ENCODE results near the gene RPTOR. TPM values are rescaled to one million over a fixed set of nuclear protein-coding genes. Genes with fewer than 3 reads are reported as not detected.

The RPTOR gene
- total and polyA plus RNA-seq, 10 of the 15 experiments (the other 5 are each of a cell fraction or from before 2014, with no cell fraction given) = 0.18 to 32.1 (median 7.8) TPM

DNA sequence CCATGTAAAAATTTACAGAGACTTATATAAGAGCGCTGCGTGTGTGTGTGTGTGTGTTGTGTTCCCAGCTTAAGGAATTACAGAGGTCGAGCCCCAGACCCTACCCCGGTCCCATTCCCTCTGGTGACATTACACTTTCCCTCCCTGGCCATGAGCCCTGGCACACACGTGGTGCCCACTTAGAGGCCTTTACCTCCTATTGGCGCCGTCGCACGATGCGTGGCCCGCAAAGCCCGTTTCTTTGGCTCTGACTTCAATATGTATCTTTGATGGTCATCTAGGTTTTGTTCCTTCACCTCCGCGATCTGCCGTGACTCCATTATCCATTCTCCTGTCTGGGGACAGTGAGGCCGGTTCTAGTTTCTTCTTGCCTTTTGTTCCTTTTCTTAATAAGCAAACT, 350.1 kb downstream of the RPTOR start (continued):
- TF ChIP-seq RELB (IDR thresholded peaks at IDR 0.05; ENCODE audit: low read depth) = no peak

DNA sequence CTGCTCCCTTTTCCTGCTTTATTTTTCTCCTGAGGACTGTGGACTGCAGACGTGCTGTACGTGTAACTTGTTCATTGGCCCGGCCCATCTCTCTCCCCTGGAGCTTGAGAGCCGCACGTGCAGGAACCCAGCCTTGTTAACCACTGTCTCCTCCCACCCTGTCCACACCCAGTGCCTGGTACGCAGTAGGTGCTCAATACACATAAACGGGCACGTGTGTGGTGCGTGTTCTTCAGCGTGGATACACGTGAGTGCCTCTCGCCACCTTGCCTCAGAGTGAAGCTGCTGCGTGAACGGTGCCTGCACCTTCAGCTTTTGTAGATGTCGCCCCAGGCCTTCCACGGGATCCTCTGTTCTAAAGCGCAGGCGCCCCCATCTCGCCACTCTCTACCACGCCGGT, 350.7 kb downstream of the RPTOR start:
- Histone ChIP-seq H3K36me3 (ENCODE audit: control insufficient read depth in 2 of 2, insufficient read depth in 2 of 2, low read length in 1 of 2) (peaks cover 16 to 22% of the 10 kb centered on the region in 2 experiments), H2AFZ (ENCODE audit: control insufficient read depth, low read depth, low read length) (no peak overlapping the region), H3K9ac (ENCODE audit: control insufficient read depth, insufficient read depth, low read length) (no peak overlapping the region), H4K20me1 (ENCODE audit: control insufficient read depth, insufficient read depth) (no peaks in the 10 kb centered on the region), H3K4me2 (ENCODE audit: control insufficient read depth, insufficient read depth) (no peak overlapping the region), H3K9me3 (replicated peaks; ENCODE audit: control insufficient read depth, insufficient read depth, low read length) (no peaks in the 10 kb centered on the region), H3K27me3 (replicated peaks in 1 of 2; ENCODE audit: control insufficient read depth in 2 of 2, insufficient read depth in 2 of 2, low read length in 1 of 2) (no peaks in the 10 kb centered on the region), H3K4me3 (no peak overlapping the region), H3K4me1 (ENCODE audit: control insufficient read depth, insufficient read depth, low read length) (peaks cover 33% of the 10 kb centered on the region), H3K79me2 (ENCODE audit: control insufficient read depth, insufficient read depth, low read length) (no peaks in the 10 kb centered on the region), H3K27ac (ENCODE audit: control insufficient read depth, insufficient read depth) (no peak overlapping the region)
- POLR2A ChIA-PET = no interaction called here
- intact Hi-C loops (cut with micrococcal nuclease; ENCODE audit: unreplicated experiment) (no loop called here), in situ Hi-C loops (cut with MboI) (no loop called here)
- no peak for DNase-seq (ENCODE audit: low read depth, low spot score)
- WGBS (ENCODE audit: insufficient coverage, insufficient replicate concordance, low lambda C conversion rate, missing lambda C conversion rate) = 86% methylated on average over 21 of the region's 21 CpGs
- CTCF ChIA-PET = interaction anchor here (0.7 kb wide), 1 partner anchor 320 kb away, joined by 3 read pairs; no protein-coding TSS in a partner anchor
- SMC1A ChIA-PET (ENCODE audit: uncharacterized antibody, unreplicated experiment) = no interaction called here
- RAD21 ChIA-PET (ENCODE audit: unreplicated experiment) = no interaction called here
- FAIRE-seq = no peak
- BruUV-seq (replicated peaks) = no TSS peak
- TF ChIP-seq PAX5 (IDR thresholded peaks at IDR 0.05; ENCODE audit: borderline replicate concordance, low read depth, low read length) (no peak), POLR2A (IDR thresholded peaks at IDR 0.05; ENCODE audit: low read depth, low read length) (no peak), CREB1 (IDR thresholded peaks at IDR 0.05; ENCODE audit: low read depth) (no peak), ZNF384 (IDR thresholded peaks at IDR 0.05; ENCODE audit: borderline replicate concordance, low read depth, low read length) (no peak), TBL1XR1 (IDR thresholded peaks at IDR 0.05; ENCODE audit: low read depth, low read length) (no peak), EZH2 (IDR thresholded peaks at IDR 0.05; ENCODE audit: borderline replicate concordance, control insufficient read depth, low read depth, low read length) (no peak), STAT1 (conservative IDR thresholded peaks at IDR 0.05) (no peak), HDAC6 (IDR thresholded peaks at IDR 0.05; ENCODE audit: unreplicated experiment) (no peak)
- ATAC-seq = no peak
